Testis (tissue), 2 donors: ENCODE data around the gene EEFSEC.

Experiments
- CTCF ChIP-seq, 3 experiments: fragments of 450-650 bp in 2 of 3; fragments of 200-600 bp in 1 of 3; sonication (generic) in 1 of 3; IDR thresholded peaks; one replicate each; pipeline ENCODE4 v1.5.1; 2016 to 2019; ENCODE audit warnings: antibody characterized with exemption in 3 of 3, mild to moderate bottlenecking in 2 of 3, moderate library complexity in 1 of 3
- POLR2A ChIP-seq: fragments of 450-650 bp; IDR thresholded peaks from one replicate; pipeline ENCODE4 v1.6.1; 2017; ENCODE audit warnings: antibody characterized with exemption, mild to moderate bottlenecking, moderate library complexity

GRCh38 chr3:128411574-128412064, 258.3 kb downstream of the EEFSEC start:
- TF ChIP-seq POLR2A (no peak), CTCF (IDR thresholded peaks at IDR 0.05) (no peak)
